ENCODE results near the gene ARID1B. TPM values are rescaled to one million over a fixed set of nuclear protein-coding genes. Genes with fewer than 3 reads are reported as not detected.

Gene ARID1B
- total and polyA plus RNA-seq, 9 of the 15 experiments (the other 6 are each of a cell fraction or from before 2014, with no cell fraction given) = 12.5 to 50.5 (median 25.8) TPM

GRCh38 chr6:157124485-157125254, 347.5 kb downstream of the ARID1B start:
- POLR2A ChIA-PET = interaction anchor here (1.0 to 2.4 kb wide), 2 partner anchors 9 to 14 kb away, joined by 5 to 11 read pairs; no protein-coding TSS in a partner anchor
- H3K9me1 ChIP-seq (ENCODE audit: control insufficient read depth, insufficient read depth, low read length) = no peaks in the 10 kb centered on the region
- no TSS peak for BruUV-seq (replicated peaks)
- FAIRE-seq = no peak
- no peak; the same call in 2 of the 3 replicates for ATAC-seq
- H3K27me3 ChIP-seq (ENCODE audit: control insufficient read depth in 2 of 2, insufficient read depth in 2 of 2, low read length in 2 of 2) = no peaks in the 10 kb centered on the region
- WGBS (ENCODE audit: insufficient coverage, low coverage, missing lambda C conversion rate) = 73% methylated on average over 5 of the region's 5 CpGs
- no peak overlapping the region for H2AFZ ChIP-seq (ENCODE audit: low read depth, low read length)
- no peaks in the 10 kb centered on the region for H4K20me1 ChIP-seq (replicated peaks; ENCODE audit: control insufficient read depth, insufficient read depth, low read length)
- CTCF ChIA-PET (ENCODE audit: low intra/inter-chr PET ratio) = no interaction called here
- no peak overlapping the region for H3K9ac ChIP-seq (ENCODE audit: insufficient read depth in 1 of 2, low read depth in 2 of 2, low read length in 2 of 2)
- intact Hi-C loops (cut with micrococcal nuclease) (no loop called here), in situ Hi-C loops (cut with MboI) (no loop called here)
- H3K36me3 ChIP-seq (ENCODE audit: control insufficient read depth, insufficient read depth, low read length) = peaks cover 3% of the 10 kb centered on the region; the same call in 1 of the 3 replicates
- no peaks in the 10 kb centered on the region for H3K4me1 ChIP-seq (replicated peaks in 1 of 2; ENCODE audit: control insufficient read depth in 2 of 2, insufficient read depth in 2 of 2, low read length in 2 of 2)
- no peak overlapping the region for H3K4me3 ChIP-seq
- no peak overlapping the region for H3K27ac ChIP-seq (ENCODE audit: extremely low read depth, low read depth, low read length)
- no peak overlapping the region for H3K4me2 ChIP-seq (ENCODE audit: insufficient read depth, low read length)
- no peaks in the 10 kb centered on the region for H3K9me3 ChIP-seq (replicated peaks; ENCODE audit: control insufficient read depth, insufficient read depth, low read depth, low read length)
- DNase-seq (ENCODE audit: extremely low read depth in 1 of 4, low spot score in 3 of 4) = no peak
- no peaks in the 10 kb centered on the region for H3K79me2 ChIP-seq (ENCODE audit: control insufficient read depth, insufficient read depth, low read length)
- TF ChIP-seq GTF2E2 (tag; IDR thresholded peaks at IDR 0.05) (no peak), SMAD3 (CRISPR knock-in tag; conservative IDR thresholded peaks at IDR 0.05) (no peak), ARID4B (CRISPR knock-in tag; IDR thresholded peaks at IDR 0.05) (no peak), ETS2 (tag; IDR thresholded peaks at IDR 0.05; ENCODE audit: borderline replicate concordance, poor library complexity, severe bottlenecking) (no peak), PKNOX1 (IDR thresholded peaks at IDR 0.05) (no peak), EP400 (IDR thresholded peaks at IDR 0.05) (no peak), ZNF592 (IDR thresholded peaks at IDR 0.05) (no peak), FOXA3 (CRISPR knock-in tag; conservative IDR thresholded peaks at IDR 0.05 in 1 of 2, IDR thresholded peaks at IDR 0.05 in 1 of 2) (no peak), PHF21A (IDR thresholded peaks at IDR 0.05; ENCODE audit: borderline replicate concordance, low read depth) (no peak)
